ENCODE measurements around the gene ATG7.

ATG7 gene

DNA sequence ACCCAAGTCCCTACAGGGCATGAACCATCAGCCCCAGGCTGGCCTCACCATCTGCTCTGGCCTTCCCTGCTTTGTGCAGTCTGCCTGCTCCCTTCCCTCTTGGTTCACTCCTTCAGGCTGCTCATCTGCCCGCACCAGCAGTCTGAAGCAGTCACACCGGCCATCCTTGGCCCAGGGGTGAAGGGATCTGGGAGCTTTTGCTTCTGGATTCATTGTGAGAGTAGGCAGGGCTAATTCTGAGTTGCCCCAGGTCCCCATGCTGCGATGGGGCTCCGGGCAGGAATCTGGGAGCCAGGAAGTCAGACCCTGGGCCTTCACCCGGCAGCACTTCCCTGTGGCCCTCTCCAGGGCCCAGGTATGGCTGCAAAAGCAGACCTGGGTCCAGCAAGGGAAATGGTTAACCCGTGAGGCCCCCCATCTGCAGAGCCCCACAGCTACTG is 271.8 kb downstream of the ATG7 start:
- H3K27ac Mint-ChIP-seq = no peak overlapping the region

DNA sequence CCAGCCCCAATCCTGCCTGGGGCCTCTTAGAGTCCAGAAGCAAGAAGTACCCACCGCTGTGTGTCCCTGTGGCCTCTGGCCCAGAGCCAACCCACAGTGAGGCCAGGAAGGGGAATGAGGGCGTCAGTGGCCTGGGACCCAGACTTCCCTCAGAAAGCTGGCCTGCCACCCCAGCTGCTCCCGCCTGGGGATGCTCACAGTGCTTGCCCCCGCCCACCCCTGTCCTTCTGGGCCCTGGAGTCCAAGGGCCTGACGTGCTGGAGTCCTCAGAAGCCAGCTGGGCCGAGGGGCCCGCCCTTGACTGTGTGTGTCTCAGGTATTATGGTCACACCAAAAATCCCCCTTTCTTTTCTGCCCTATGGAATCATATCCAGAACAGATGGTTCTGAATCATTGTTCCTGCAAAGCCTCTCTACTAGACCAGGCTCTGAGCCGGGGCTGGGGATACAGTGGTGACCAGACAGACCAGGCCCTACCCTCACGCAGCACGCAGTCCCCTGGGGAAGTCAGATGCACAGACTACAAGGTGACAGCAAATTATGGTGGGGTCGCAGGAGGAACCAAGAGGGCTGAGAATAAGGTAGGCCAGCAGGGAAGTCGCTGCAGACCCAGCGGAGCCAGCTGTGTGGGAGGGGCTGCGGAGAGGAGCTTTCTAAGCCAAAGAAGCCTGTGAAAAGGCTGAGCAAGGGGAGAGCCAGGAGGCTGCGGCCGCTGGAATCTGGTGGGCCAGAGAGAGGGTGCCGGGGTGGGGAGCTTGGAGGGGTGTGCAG is 272.4 kb downstream of the ATG7 start:
- no peaks in the 10 kb centered on the region for H3K9me3 Mint-ChIP-seq
- no peak overlapping the region for H3K4me3 Mint-ChIP-seq
- DNase-seq (ENCODE audit: low spot score) = no peak
- H3K27me3 Mint-ChIP-seq (ENCODE audit: low read depth) = no peaks in the 10 kb centered on the region
- no peak overlapping the region for H3K27ac Mint-ChIP-seq
- H3K4me1 Mint-ChIP-seq (ENCODE audit: low read depth) = no peaks in the 10 kb centered on the region
- no peaks in the 10 kb centered on the region for H3K36me3 Mint-ChIP-seq (ENCODE audit: low read depth)

More for the DNA sequence above, 271.8 kb downstream of the ATG7 start:
- Mint-ChIP-seq H3K4me3 (no peak overlapping the region), H3K9me3 (no peaks in the 10 kb centered on the region), H3K4me1 (ENCODE audit: low read depth) (no peaks in the 10 kb centered on the region), H3K36me3 (ENCODE audit: low read depth) (no peaks in the 10 kb centered on the region), H3K27me3 (ENCODE audit: low read depth) (no peaks in the 10 kb centered on the region)
- DNase-seq (ENCODE audit: low spot score) = no peak

DNA sequence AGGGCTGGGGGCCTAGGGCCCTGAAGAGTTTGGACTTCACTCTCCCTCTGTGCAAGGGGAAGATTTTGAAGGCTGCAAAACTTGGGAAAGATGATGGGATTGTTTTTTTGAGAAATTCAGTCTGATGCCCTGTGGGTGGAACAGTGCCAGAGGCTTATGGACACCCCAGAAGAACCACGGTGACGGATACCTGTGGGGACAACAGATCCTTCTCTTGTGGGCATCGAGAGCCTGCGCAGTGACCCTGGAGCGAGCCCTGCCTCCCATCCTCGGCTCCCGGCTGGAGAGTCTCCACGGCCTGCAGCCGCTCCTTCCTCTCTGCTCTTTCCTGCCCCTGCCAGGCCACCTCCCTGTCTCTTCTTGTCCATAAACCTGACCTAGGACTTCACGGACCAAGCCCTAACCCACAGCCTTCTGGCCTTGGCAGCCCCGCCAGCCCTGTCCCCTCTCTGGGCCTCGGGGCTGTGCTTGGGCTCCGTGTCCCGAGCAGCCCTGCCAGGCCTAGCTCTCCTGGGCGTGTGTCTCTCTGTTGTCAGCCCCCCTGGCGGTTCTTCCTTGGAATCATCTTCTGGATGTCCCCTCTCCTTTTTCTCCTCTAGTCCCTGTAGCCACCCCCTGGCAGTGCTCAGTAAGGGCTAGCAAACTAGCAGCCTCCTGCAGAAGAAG is 273.1 kb downstream of the ATG7 start:
- no peaks in the 10 kb centered on the region for H3K4me1 Mint-ChIP-seq (ENCODE audit: low read depth)
- no peak overlapping the region for H3K4me3 Mint-ChIP-seq
- H3K27ac Mint-ChIP-seq = no peak overlapping the region
- no peaks in the 10 kb centered on the region for H3K36me3 Mint-ChIP-seq (ENCODE audit: low read depth)
- H3K9me3 Mint-ChIP-seq = no peaks in the 10 kb centered on the region
- H3K27me3 Mint-ChIP-seq (ENCODE audit: low read depth) = no peaks in the 10 kb centered on the region
- DNase-seq (ENCODE audit: low spot score) = no peak

DNA sequence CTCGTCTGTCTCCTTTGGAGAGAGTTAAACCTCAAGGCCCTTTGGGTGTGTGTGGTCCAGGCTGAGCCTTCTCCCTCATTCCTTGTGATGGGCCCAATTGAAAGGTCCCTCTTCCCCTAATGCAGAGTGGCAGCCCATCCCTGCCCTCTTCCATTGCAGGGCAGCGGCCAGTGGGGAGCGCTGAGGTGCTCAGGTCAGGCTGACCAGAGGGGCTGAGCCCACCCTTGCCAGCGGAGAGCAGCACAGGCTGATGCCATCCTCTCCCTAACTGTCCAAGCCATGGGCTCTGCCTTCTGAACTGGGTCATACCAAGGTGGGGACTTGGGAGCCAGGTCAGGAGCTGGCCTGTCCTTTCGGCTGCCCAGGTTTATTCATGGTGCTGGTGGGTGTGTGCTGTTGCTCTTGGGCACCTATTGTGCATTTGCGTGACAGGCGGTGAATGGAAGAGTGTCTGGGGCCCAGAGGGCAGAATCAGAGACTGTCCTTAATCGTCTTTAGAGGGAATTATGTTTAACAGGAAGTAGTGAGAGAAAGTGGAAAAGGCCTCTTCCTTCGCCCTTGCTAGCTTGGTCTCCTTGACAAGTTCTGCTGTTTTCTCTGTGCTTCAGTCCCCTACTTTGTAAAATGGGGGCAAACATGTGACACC is 274.6 kb downstream of the ATG7 start:
- no peaks in the 10 kb centered on the region for H3K27me3 Mint-ChIP-seq (ENCODE audit: low read depth)
- H3K9me3 Mint-ChIP-seq = no peaks in the 10 kb centered on the region
- H3K36me3 Mint-ChIP-seq (ENCODE audit: low read depth) = no peaks in the 10 kb centered on the region
- H3K4me3 Mint-ChIP-seq = no peak overlapping the region
- no peaks in the 10 kb centered on the region for H3K4me1 Mint-ChIP-seq (ENCODE audit: low read depth)
- no peak for DNase-seq (ENCODE audit: low spot score)
- no peak overlapping the region for H3K27ac Mint-ChIP-seq

DNA sequence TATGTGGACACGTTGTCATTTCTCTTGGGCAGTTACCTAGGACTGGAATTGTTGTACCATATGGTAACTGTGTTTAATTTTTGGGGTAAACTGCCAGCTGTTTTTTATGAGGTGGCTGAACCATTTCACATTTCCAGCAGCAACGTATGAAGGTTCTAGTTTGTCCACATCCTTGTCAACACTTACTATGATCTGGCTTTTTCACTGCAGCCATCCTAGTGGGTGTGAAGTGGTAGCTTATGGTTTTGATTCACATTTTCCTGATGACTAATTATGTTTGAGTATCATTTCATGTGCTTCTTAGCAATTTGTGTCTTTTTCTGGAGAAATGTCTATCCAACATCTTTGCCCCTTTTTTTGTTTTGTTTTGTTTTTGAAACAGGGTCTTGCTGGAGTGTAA is 275.3 kb downstream of the ATG7 start:
- no peaks in the 10 kb centered on the region for H3K36me3 Mint-ChIP-seq (ENCODE audit: low read depth)
- no peaks in the 10 kb centered on the region for H3K27me3 Mint-ChIP-seq (ENCODE audit: low read depth)
- no peak for DNase-seq (ENCODE audit: low spot score)
- H3K9me3 Mint-ChIP-seq = no peaks in the 10 kb centered on the region
- no peak overlapping the region for H3K27ac Mint-ChIP-seq
- no peak overlapping the region for H3K4me3 Mint-ChIP-seq
- no peaks in the 10 kb centered on the region for H3K4me1 Mint-ChIP-seq (ENCODE audit: low read depth)

DNA sequence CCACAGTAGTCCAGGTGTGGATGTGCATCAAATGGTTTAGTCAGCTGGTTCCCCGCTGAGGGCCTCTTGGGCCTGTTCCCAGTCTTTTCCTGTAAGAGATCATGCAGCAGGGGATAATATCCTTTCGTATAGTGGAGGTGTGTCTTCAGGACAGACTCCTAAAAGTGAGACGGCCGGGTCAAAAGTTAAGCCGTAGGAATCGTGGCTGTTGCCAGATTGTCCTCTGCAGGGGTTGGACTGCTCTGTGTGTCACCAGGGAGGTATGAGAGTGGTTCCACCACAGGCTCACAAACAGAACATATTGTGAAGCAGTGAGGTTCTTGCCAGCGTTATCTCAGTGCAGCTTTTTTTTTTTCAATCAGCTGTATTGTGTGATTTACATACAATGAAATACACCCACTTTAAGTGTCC is 276.5 kb downstream of the ATG7 start:
- no peaks in the 10 kb centered on the region for H3K27me3 Mint-ChIP-seq (ENCODE audit: low read depth)
- DNase-seq (ENCODE audit: low spot score) = no peak
- H3K27ac Mint-ChIP-seq = no peak overlapping the region
- H3K4me1 Mint-ChIP-seq (ENCODE audit: low read depth) = no peaks in the 10 kb centered on the region
- no peak overlapping the region for H3K4me3 Mint-ChIP-seq
- peaks cover 4% of the 10 kb centered on the region for H3K36me3 Mint-ChIP-seq (ENCODE audit: low read depth)
- H3K9me3 Mint-ChIP-seq = no peaks in the 10 kb centered on the region

DNA sequence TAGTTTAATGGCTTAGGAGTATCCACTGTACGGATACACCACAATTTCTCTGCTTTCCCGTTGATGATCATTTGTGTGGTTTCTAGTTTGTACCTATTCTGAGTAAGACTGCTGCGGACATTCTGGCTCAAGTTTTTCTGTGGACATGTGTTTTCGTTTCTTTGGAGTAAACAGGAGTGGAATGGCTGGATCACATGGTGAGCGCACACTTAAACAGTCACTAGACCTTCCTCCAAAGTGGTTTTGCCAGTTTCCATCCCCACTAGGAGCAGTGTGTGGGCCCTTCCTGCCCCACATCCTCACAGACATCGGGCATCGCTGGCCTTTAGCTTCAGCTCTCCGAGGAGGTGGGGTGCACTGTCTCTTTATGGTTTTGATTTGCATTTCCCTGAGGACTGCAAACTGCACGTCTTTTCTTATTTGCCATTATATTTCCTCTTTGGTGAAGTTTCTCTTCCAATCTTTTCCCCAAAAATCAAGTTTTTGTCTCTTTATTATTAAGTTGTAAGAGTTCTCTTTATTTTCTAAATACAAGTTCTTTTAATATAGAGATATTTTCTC is 277.5 kb downstream of the ATG7 start:
- Mint-ChIP-seq H3K9me3 (no peaks in the 10 kb centered on the region), H3K4me1 (ENCODE audit: low read depth) (no peaks in the 10 kb centered on the region), H3K4me3 (no peak overlapping the region), H3K27ac (no peak overlapping the region), H3K27me3 (ENCODE audit: low read depth) (no peaks in the 10 kb centered on the region), H3K36me3 (ENCODE audit: low read depth) (peaks cover 4% of the 10 kb centered on the region)
- DNase-seq (ENCODE audit: low spot score) = no peak

DNA sequence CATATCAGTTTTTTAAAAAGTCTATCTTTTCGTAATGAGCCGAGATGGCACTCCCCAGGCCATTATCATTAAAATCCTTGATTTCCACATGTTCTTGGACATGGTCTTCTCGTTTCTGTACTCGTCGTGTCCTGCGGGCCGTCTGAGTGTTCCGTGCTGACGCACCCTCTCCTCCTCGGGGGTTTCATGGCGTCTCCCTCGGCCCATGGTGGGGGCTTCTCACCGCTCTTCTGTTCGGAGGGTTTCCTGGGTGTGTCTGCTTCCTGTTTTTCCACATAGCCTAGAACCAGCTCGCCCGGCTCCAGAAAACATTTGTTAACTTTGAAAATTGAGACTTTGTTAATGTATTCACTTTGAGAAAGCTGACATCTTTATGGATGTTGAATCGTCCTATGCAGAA is 278.8 kb downstream of the ATG7 start:
- no peaks in the 10 kb centered on the region for H3K27me3 Mint-ChIP-seq (ENCODE audit: low read depth)
- H3K4me3 Mint-ChIP-seq = no peak overlapping the region
- no peak for DNase-seq (ENCODE audit: low spot score)
- peaks cover 12% of the 10 kb centered on the region for H3K36me3 Mint-ChIP-seq (ENCODE audit: low read depth)
- no peaks in the 10 kb centered on the region for H3K9me3 Mint-ChIP-seq
- H3K27ac Mint-ChIP-seq = no peak overlapping the region
- no peaks in the 10 kb centered on the region for H3K4me1 Mint-ChIP-seq (ENCODE audit: low read depth)

GRCh38 chr3:11552289-11553264 is 280.4 kb downstream of the ATG7 start:
- no peaks in the 10 kb centered on the region for H3K27me3 Mint-ChIP-seq (ENCODE audit: low read depth)
- DNase-seq (ENCODE audit: low spot score) = no peak
- no peaks in the 10 kb centered on the region for H3K4me1 Mint-ChIP-seq (ENCODE audit: low read depth)
- no peak overlapping the region for H3K4me3 Mint-ChIP-seq
- H3K27ac Mint-ChIP-seq = no peak overlapping the region
- no peaks in the 10 kb centered on the region for H3K9me3 Mint-ChIP-seq
- peaks cover 18% of the 10 kb centered on the region for H3K36me3 Mint-ChIP-seq (ENCODE audit: low read depth)

GRCh38 chr3:11553436-11554235 is 281.4 kb downstream of the ATG7 start:
- Mint-ChIP-seq H3K27me3 (ENCODE audit: low read depth) (no peaks in the 10 kb centered on the region), H3K4me1 (ENCODE audit: low read depth) (peaks cover 2% of the 10 kb centered on the region), H3K9me3 (no peaks in the 10 kb centered on the region), H3K27ac (no peak overlapping the region), H3K4me3 (no peak overlapping the region), H3K36me3 (ENCODE audit: low read depth) (peaks cover 26% of the 10 kb centered on the region)
- no peak for DNase-seq (ENCODE audit: low spot score)

DNA sequence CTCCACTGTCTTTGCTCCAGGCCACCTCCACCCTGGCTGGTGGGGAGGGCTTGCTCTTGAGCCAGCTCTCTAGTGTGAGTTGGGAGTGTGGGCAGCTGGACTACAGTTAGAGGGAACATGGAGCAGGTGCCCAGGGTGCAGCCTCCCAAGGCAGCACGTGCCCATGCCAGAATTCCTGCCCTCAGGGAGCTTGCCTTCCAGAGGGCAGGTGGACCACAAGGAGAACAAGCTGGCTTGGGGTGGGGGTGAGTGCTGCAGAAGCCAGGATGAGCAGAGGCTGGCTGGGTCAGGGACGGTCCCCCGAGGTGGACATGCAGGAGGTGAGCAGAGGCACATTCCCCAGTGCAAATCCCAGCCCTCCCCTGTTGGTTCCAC is 282.0 kb downstream of the ATG7 start:
- peaks cover 2% of the 10 kb centered on the region for H3K4me1 Mint-ChIP-seq (ENCODE audit: low read depth)
- H3K4me3 Mint-ChIP-seq = no peak overlapping the region
- no peaks in the 10 kb centered on the region for H3K27me3 Mint-ChIP-seq (ENCODE audit: low read depth)
- H3K27ac Mint-ChIP-seq = no peak overlapping the region
- H3K9me3 Mint-ChIP-seq = no peaks in the 10 kb centered on the region
- peaks cover 26% of the 10 kb centered on the region for H3K36me3 Mint-ChIP-seq (ENCODE audit: low read depth)
- DNase-seq (ENCODE audit: low spot score) = no peak

- H3K4me3 Mint-ChIP-seq = no peak overlapping the region
- peaks cover 2% of the 10 kb centered on the region for H3K4me1 Mint-ChIP-seq (ENCODE audit: low read depth)
Measured at GRCh38 chr3:11554666-11555065, 282.5 kb downstream of the ATG7 start.

More at GRCh38 chr3:11554666-11555065, 282.5 kb downstream of the ATG7 start:
- Mint-ChIP-seq H3K36me3 (ENCODE audit: low read depth) (peaks cover 26% of the 10 kb centered on the region), H3K27ac (peak overlapping the region; percentile 6), H3K9me3 (no peaks in the 10 kb centered on the region), H3K27me3 (ENCODE audit: low read depth) (no peaks in the 10 kb centered on the region)
- DNase-seq (ENCODE audit: low spot score) = no peak
